Coronary artery (tissue), 2 donors: ENCODE data around the gene OVAAL.

Experiments
- DNase-seq: peaks from one replicate; pipeline ENCODE4 v3.0.0-alpha.2; 2017; ENCODE audit warnings: low spot score
- H3K27ac ChIP-seq, 2 donors: fragments of 200-600 bp; sonication (generic); one replicate each; pipeline ENCODE4 v1.5.1; 2016 to 2019
- H3K4me3 ChIP-seq: fragments of 200-600 bp; sonication (generic); 2 replicates; pipeline ENCODE4 v1.5.1; 2016; ENCODE audit warnings: mild to moderate bottlenecking, moderate library complexity
- TF ChIP-seq, protein P1 (sequence below): fragments of 200-600 bp; sonication (generic); IDR thresholded peaks from one replicate; pipeline ENCODE4 v1.5.1; 2019; ENCODE audit warnings: antibody characterized with exemption

The OVAAL gene

GRCh38 chr1:180558664-180559063 lies at the start of gene OVAAL:
Gene OVAAL, plus strand, starts transcription at chr1:180558964.
- H3K4me3 ChIP-seq: no peak within 1 kb of the TSS
- TF ChIP-seq, protein P1, sequence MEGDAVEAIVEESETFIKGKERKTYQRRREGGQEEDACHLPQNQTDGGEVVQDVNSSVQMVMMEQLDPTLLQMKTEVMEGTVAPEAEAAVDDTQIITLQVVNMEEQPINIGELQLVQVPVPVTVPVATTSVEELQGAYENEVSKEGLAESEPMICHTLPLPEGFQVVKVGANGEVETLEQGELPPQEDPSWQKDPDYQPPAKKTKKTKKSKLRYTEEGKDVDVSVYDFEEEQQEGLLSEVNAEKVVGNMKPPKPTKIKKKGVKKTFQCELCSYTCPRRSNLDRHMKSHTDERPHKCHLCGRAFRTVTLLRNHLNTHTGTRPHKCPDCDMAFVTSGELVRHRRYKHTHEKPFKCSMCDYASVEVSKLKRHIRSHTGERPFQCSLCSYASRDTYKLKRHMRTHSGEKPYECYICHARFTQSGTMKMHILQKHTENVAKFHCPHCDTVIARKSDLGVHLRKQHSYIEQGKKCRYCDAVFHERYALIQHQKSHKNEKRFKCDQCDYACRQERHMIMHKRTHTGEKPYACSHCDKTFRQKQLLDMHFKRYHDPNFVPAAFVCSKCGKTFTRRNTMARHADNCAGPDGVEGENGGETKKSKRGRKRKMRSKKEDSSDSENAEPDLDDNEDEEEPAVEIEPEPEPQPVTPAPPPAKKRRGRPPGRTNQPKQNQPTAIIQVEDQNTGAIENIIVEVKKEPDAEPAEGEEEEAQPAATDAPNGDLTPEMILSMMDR: no peak
- no peak within 1 kb of the TSS for H3K27ac ChIP-seq
- no peak for DNase-seq

DNA sequence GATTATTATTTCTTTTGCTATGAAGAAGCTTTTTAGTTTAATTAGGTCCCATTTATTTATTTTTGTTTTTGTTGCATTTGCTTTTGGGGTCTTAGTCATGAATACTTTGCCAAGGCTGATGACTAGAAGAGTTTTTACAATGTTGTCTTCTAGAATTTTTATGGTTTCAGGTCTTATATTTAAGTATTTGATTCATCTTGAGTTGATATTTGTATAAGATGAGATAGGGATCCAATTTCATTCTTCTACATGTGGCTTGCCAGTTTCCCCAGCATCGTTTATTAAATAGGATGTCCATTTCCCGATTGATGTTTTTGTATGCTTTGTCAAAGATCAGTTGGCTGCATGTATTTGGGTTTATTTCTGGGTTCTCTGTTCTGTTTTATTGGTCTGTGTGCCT lies 47.9 kb upstream of the OVAAL start:
- TF ChIP-seq, protein P1: no peak
- Histone ChIP-seq H3K4me3 (no peak overlapping the region), H3K27ac (no peak overlapping the region)
- DNase-seq: no peak

DNA sequence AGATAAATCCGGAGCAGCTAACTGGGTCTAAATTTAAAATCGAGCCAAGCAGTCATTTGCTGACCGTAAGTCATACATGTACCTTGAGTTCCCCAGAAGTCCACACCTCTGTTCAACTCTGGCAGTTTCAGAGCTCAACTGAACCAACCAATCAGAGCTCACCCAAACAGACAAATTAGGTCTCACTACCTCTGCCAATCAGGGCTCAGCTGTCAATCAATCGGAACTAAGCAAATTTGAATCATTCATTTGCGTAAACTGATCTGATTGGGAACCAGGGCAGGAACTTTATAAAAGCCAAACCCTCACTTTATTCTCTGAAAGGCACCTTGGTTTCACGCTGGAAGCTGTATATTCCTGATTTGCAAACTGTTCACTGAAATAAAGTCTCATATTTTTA lies 45.2 kb upstream of the OVAAL start:
- TF ChIP-seq, protein P1: no peak
- no peak for DNase-seq
- H3K27ac ChIP-seq: no peak overlapping the region
- H3K4me3 ChIP-seq: no peak overlapping the region

GRCh38 chr1:180515364-180515763 lies 43.4 kb upstream of the OVAAL start:
- TF ChIP-seq, protein P1: no peak
- no peak overlapping the region for H3K4me3 ChIP-seq
- H3K27ac ChIP-seq: no peak overlapping the region
- no peak for DNase-seq

DNA sequence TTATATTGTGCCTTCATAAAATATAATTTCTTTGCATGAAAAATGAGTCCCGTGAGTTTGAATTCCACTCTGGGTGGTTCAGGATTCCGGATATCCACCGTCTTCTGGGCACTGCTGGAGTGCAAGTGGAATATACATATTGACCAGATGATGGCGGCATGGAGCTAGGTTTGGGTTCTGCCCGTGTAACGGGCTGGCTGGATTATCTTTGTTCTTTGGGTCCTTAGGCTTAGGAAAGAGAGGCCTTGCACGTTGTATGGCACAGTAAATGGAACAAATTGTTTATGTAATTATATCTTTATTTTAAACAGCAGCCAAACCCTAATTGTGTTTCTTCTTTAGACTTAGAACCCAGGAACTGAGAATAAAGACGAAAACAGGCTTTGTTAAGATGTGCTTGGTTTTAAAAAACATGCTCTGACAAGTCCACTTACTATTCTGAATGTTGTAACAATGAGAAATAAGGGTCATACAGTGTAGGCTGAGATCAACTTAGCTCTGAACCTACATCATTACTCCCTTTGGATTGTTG lies 42.8 kb upstream of the OVAAL start:
- Histone ChIP-seq H3K27ac (peak overlapping the region in 1 of 2 donors; percentile 12), H3K4me3 (no peak overlapping the region)
- DNase-seq: no peak
- TF ChIP-seq, protein P1: peak; percentile 57

- DNase-seq: no peak
- H3K4me3 ChIP-seq: no peak overlapping the region
- no peak overlapping the region for H3K27ac ChIP-seq
- TF ChIP-seq, protein P1: no peak
Measured at GRCh38 chr1:180519846-180520245, 38.9 kb upstream of the OVAAL start.

- TF ChIP-seq, protein P1: no peak
- Histone ChIP-seq H3K27ac (no peak overlapping the region), H3K4me3 (no peak overlapping the region)
- DNase-seq: no peak
Measured at GRCh38 chr1:180521474-180522212, 37.1 kb upstream of the OVAAL start.
